Breast epithelium (tissue), 4 donors: ENCODE measurements around the gene TGIF2. TPM values are rescaled to one million over a fixed set of nuclear protein-coding genes. Genes with fewer than 3 reads are reported as not detected.

Experiments used
- DNase-seq, 2 donors: peaks; one replicate each; pipeline ENCODE4 v3.0.0-alpha.2; 2019; ENCODE audit warnings: low spot score in 2 of 2
- H3K27ac ChIP-seq, 2 donors: fragments of 200-600 bp; sonication (generic) in 1 of 2; one replicate each; pipeline ENCODE4 v1.5.1; 2016 to 2019; ENCODE audit warnings: mild to moderate bottlenecking in 1 of 2
- H3K27me3 ChIP-seq, 2 donors: fragments of 200-600 bp; sonication (generic) in 1 of 2; one replicate each; pipeline versions ENCODE4 v1.5.1 to v1.6.0; 2017 to 2019; ENCODE audit warnings: control low read depth in 1 of 2, mild to moderate bottlenecking in 1 of 2
- H3K36me3 ChIP-seq: fragments of 200-600 bp; one replicate; pipeline ENCODE4 v1.5.1; 2019
- H3K4me1 ChIP-seq, 2 donors: fragments of 200-600 bp; sonication (generic); one replicate each; pipeline ENCODE4 v1.5.1; 2016 to 2019; ENCODE audit warnings: control low read depth in 1 of 2
- H3K4me3 ChIP-seq, 3 donors: fragments of 200-600 bp; sonication (generic); 1 replicate in 2 of 3; 2 replicates in 1 of 3; pipeline ENCODE4 v1.5.1; 2016 to 2019; ENCODE audit warnings: mild to moderate bottlenecking in 3 of 3, moderate library complexity in 2 of 3
- H3K9me3 ChIP-seq, 2 donors: fragments of 200-600 bp; sonication (generic) in 1 of 2; one replicate each; pipeline ENCODE4 v1.5.1; 2016 to 2019; ENCODE audit warnings: control low read depth in 1 of 2
- CTCF ChIP-seq, 3 donors: fragments of 450-650 bp; IDR thresholded peaks; one replicate each; pipeline ENCODE4 v1.5.1; 2016 to 2017; ENCODE audit warnings: antibody characterized with exemption in 3 of 3, mild to moderate bottlenecking in 3 of 3, moderate library complexity in 3 of 3
- POLR2A ChIP-seq: fragments of 450-650 bp; IDR thresholded peaks from one replicate; pipeline ENCODE4 v1.6.1; 2016; ENCODE audit warnings: antibody characterized with exemption, mild to moderate bottlenecking, moderate library complexity
- POLR2AphosphoS5 ChIP-seq, 3 donors: sonication (generic); formaldehyde crosslinking; IDR thresholded peaks; one replicate each; pipeline ENCODE4 v1.6.1; 2017; ENCODE audit warnings: antibody characterized with exemption in 3 of 3
- intact Hi-C: fragments of 100-400 bp; cut with DNase I; formaldehyde crosslinking; loops from one replicate; pipeline ENCODE4 v1.15.1; 2023; ENCODE audit warnings: low total_unique reads
- total RNA-seq, 3 donors: library from RNA; depleted of rRNA; stranded (reverse); fragments of >200 nt; gene quantifications; one replicate each; pipeline ENCODE4 v1.1.0, GENCODE V29; 2016

The TGIF2 gene
- total RNA-seq, 3 donors from 2014 or later: 9.9 to 14.3 (median 13.4) TPM

DNA sequence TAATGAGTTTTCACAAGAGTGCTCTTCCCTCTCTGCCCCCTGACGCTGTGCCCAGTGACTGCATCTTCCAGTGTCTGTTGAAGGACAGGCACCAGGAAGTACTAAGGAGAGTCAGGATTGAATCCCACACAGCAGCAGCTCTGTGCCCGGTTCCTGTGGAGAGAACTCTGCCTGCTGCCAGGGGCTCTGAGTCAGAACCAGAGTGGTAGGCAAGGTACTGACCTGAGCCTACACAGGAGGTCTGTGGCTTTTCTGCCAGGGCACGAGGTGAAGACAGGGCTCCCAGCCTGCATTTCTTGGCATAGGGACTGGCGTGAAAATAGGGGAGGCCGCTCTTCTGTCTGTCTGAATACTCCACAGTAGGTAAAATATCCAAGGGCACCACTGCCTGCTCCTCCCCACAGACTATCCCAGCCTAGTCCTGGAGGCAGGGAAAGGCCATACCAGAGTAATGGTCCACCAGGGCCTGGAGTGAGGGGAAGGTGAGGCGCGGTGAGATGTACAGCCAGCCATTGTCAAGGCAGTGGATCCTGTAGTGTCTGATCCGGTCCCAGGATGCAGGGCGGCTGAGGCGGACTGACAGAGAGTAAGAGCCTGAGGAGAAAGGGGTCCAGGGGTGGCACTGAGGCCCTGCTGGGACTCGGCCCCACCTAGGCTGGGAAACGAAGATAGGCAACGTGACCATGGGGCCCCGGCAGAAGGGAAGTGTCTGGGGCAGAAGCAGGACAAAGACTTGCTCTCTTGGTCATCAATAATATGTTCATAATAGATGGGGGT lies 41.6 kb downstream of the TGIF2 start:
- Histone ChIP-seq H3K27me3 (no peaks in the 10 kb centered on the region), H3K4me1 (no peaks in the 10 kb centered on the region), H3K27ac (peak overlapping the region in 1 of 2 donors; percentile 67), H3K36me3 (no peaks in the 10 kb centered on the region), H3K4me3 (no peak overlapping the region), H3K9me3 (no peaks in the 10 kb centered on the region)
- intact Hi-C loops: no loop called here
- DNase-seq: no peak
- TF ChIP-seq CTCF (IDR thresholded peaks at IDR 0.05) (no peak), POLR2AphosphoS5 (IDR thresholded peaks at IDR 0.05) (no peak), POLR2A (no peak)

- H3K27ac ChIP-seq: no peak overlapping the region
- no peaks in the 10 kb centered on the region for H3K27me3 ChIP-seq
- no peak overlapping the region for H3K4me3 ChIP-seq
- no peaks in the 10 kb centered on the region for H3K9me3 ChIP-seq
- no peaks in the 10 kb centered on the region for H3K4me1 ChIP-seq
- no peaks in the 10 kb centered on the region for H3K36me3 ChIP-seq
- no peak for DNase-seq
- intact Hi-C loops: no loop called here
- no peak for TF ChIP-seq POLR2AphosphoS5 (IDR thresholded peaks at IDR 0.05)
- TF ChIP-seq CTCF (IDR thresholded peaks at IDR 0.05): no peak
- TF ChIP-seq POLR2A: no peak
Measured at GRCh38 chr20:36620917-36621316, 47.5 kb downstream of the TGIF2 start.

DNA sequence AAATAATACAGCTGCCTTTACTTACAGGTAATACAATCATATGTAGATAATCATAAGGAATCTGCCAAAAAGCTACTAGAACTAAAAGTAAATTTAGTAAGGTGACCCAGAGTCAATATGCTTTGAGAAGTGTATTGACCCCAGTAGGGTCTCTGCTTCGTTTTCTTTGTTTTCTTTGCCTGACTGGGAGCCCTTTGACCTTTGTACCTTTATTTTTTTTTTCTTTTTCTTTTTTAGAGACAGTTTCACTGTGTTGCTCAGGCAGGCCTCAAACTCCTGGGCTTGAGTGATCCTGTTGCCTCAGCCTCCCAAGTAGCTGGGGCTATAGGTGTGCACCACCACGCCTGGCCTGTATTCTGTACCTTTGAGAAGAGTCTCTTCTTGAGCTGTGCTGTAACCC lies 50.0 kb downstream of the TGIF2 start:
- TF ChIP-seq POLR2A (no peak), CTCF (IDR thresholded peaks at IDR 0.05) (no peak), POLR2AphosphoS5 (IDR thresholded peaks at IDR 0.05) (no peak)
- DNase-seq: no peak
- no peaks in the 10 kb centered on the region for H3K36me3 ChIP-seq
- H3K27ac ChIP-seq: peak overlapping the region in 1 of 2 donors; percentile 69
- no peaks in the 10 kb centered on the region for H3K9me3 ChIP-seq
- no peak overlapping the region for H3K4me3 ChIP-seq
- H3K27me3 ChIP-seq: no peaks in the 10 kb centered on the region
- intact Hi-C loops: no loop called here
- H3K4me1 ChIP-seq: no peaks in the 10 kb centered on the region

- H3K4me3 ChIP-seq: no peak overlapping the region
- H3K27ac ChIP-seq: peak overlapping the region in 1 of 2 donors; percentile 69
- no peaks in the 10 kb centered on the region for H3K4me1 ChIP-seq
- DNase-seq: peak in 1 of 2 donors; percentile 42
- intact Hi-C loops: no loop called here
- no peaks in the 10 kb centered on the region for H3K9me3 ChIP-seq
- TF ChIP-seq POLR2A (no peak), POLR2AphosphoS5 (IDR thresholded peaks at IDR 0.05) (peak in 1 of 3 donors; percentile 9), CTCF (IDR thresholded peaks at IDR 0.05) (peak in 1 of 3 donors; percentile 22)
- no peaks in the 10 kb centered on the region for H3K36me3 ChIP-seq
- H3K27me3 ChIP-seq: no peaks in the 10 kb centered on the region
Measured at GRCh38 chr20:36624068-36624943, 50.9 kb downstream of the TGIF2 start.

DNA sequence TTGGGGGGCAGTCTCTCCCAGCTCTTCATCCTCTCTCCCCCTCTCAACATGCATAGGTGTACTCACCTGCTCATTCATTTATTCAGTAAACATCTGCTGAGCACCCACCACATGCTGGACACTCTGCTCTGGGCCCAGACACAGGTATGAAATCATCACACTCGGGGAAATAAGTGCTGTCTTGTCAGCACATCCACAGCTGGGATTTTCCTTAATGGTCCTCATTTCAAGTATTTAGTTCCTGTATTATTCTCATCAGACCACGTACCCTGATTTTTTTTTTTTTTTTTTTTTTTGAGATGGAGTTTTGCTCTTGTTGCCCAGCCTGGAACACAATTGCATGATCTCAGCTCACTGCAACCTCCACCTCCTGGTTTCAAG lies 51.5 kb downstream of the TGIF2 start:
- no peak for DNase-seq
- intact Hi-C loops: no loop called here
- H3K4me3 ChIP-seq: no peak overlapping the region
- no peaks in the 10 kb centered on the region for H3K4me1 ChIP-seq
- H3K36me3 ChIP-seq: no peaks in the 10 kb centered on the region
- H3K27me3 ChIP-seq: no peaks in the 10 kb centered on the region
- peak overlapping the region in 1 of 2 donors; percentile 69 for H3K27ac ChIP-seq
- no peaks in the 10 kb centered on the region for H3K9me3 ChIP-seq
- TF ChIP-seq POLR2A: no peak
- no peak for TF ChIP-seq CTCF (IDR thresholded peaks at IDR 0.05)
- TF ChIP-seq POLR2AphosphoS5 (IDR thresholded peaks at IDR 0.05): no peak
